GM23338 (cell line): ENCODE results near the gene CBX5. TPM values are rescaled to one million over a fixed set of nuclear protein-coding genes. Genes with fewer than 3 reads are reported as not detected.

Experiments used
- ATAC-seq: fragments of 200-7000 bp; cut with Tn5 transposase; 3 replicates; pipeline ENCODE4 v1.9.1; 2020
- DNase-seq: peaks from one replicate; pipeline ENCODE4 v3.0.0-alpha.2; 2015; ENCODE audit warnings: low spot score
- H2AFZ ChIP-seq: fragments of 200-600 bp; sonication (generic); 2 replicates; pipeline ENCODE4 v1.8.0; 2016; ENCODE audit warnings: antibody characterized with exemption, mild to moderate bottlenecking, moderate library complexity
- H3F3A ChIP-seq: fragments of 200-600 bp; sonication (generic); replicated peaks from 2 replicates; pipeline ENCODE4 v1.8.0; 2017; ENCODE audit warnings: antibody characterized with exemption, mixed run types, low read depth
- H3K27ac ChIP-seq: fragments of 200-600 bp; sonication (generic); 2 replicates; pipeline ENCODE4 v1.6.1; 2016; ENCODE audit warnings: low read depth
- H3K27me3 ChIP-seq: fragments of 200-600 bp; sonication (generic); 2 replicates; pipeline ENCODE4 v1.8.0; 2016; ENCODE audit warnings: mild to moderate bottlenecking, mixed run types, moderate library complexity; ENCODE audit not compliant: insufficient read depth
- H3K36me3 ChIP-seq: fragments of 200-600 bp; sonication (generic); 2 replicates; pipeline ENCODE4 v1.8.0; 2016; ENCODE audit warnings: mild to moderate bottlenecking; ENCODE audit not compliant: insufficient read depth
- H3K4me1 ChIP-seq: fragments of 200-600 bp; sonication (generic); 2 replicates; pipeline ENCODE4 v1.8.0; 2016; ENCODE audit warnings: mild to moderate bottlenecking, moderate library complexity; ENCODE audit not compliant: insufficient read depth
- H3K4me2 ChIP-seq: fragments of 200-600 bp; sonication (generic); 2 replicates; pipeline ENCODE4 v1.7.1; 2017; ENCODE audit warnings: mixed run types
- H3K4me3 ChIP-seq: fragments of 200-600 bp; sonication (generic); 2 replicates; pipeline ENCODE4 v1.6.1; 2016; ENCODE audit warnings: mixed run types
- H3K79me2 ChIP-seq: fragments of 200-600 bp; sonication (generic); replicated peaks from 2 replicates; pipeline ENCODE4 v1.8.0; 2017; ENCODE audit warnings: mild to moderate bottlenecking; ENCODE audit not compliant: insufficient read depth
- H3K9me2 ChIP-seq: fragments of 200-600 bp; sonication (generic); 2 replicates; pipeline ENCODE4 v1.8.0; 2017; ENCODE audit not compliant: insufficient read depth
- H4K20me1 ChIP-seq: fragments of 200-600 bp; sonication (generic); replicated peaks from 2 replicates; pipeline ENCODE4 v1.8.0; 2017; ENCODE audit warnings: mild to moderate bottlenecking; ENCODE audit not compliant: insufficient read depth
- H3K27ac Mint-ChIP-seq: 2 replicates; pipeline ENCODE4 v1.8.0; 2020; ENCODE audit warnings: inconsistent platforms, mild to moderate bottlenecking, moderate library complexity, mixed read lengths
- H3K27me3 Mint-ChIP-seq: 3 replicates; pipeline ENCODE4 v1.8.0; 2022; ENCODE audit warnings: low read depth, mild to moderate bottlenecking, moderate library complexity, mixed read lengths, inconsistent platforms; ENCODE audit not compliant: insufficient read depth, poor library complexity
- H3K36me3 Mint-ChIP-seq: 3 replicates; pipeline ENCODE4 v1.8.0; 2021; ENCODE audit warnings: low read depth, mild to moderate bottlenecking, inconsistent platforms, moderate library complexity, mixed read lengths
- H3K4me1 Mint-ChIP-seq: 3 replicates; pipeline ENCODE4 v1.8.0; 2020; ENCODE audit warnings: mild to moderate bottlenecking, inconsistent platforms, mixed read lengths
- H3K4me3 Mint-ChIP-seq: 3 replicates; pipeline ENCODE4 v1.8.0; 2021; ENCODE audit warnings: moderate library complexity, mild to moderate bottlenecking, inconsistent platforms, mixed read lengths
- H3K9me3 Mint-ChIP-seq: 3 replicates; pipeline ENCODE4 v1.8.0; 2020; ENCODE audit warnings: moderate library complexity, mild to moderate bottlenecking, inconsistent platforms, mixed read lengths
- CREB1 ChIP-seq: fragments of 250-450 bp; sonication (Bioruptor Pico); IDR thresholded peaks from 2 replicates; pipeline ENCODE4 v1.5.0; 2020; ENCODE audit warnings: low read depth, mild to moderate bottlenecking, moderate library complexity
- EZH2 ChIP-seq: fragments of 200-600 bp; sonication (generic); IDR thresholded peaks from one replicate; pipeline ENCODE4 v1.8.0; 2017; ENCODE audit warnings: antibody characterized with exemption, mild to moderate bottlenecking, low read depth; ENCODE audit not compliant: unreplicated experiment
- EZH2phosphoT487 ChIP-seq: fragments of 200-600 bp; sonication (generic); IDR thresholded peaks from one replicate; pipeline ENCODE4 v1.8.1; 2018; ENCODE audit warnings: antibody characterized with exemption; ENCODE audit not compliant: unreplicated experiment
- JUNB ChIP-seq: IDR thresholded peaks from one replicate; pipeline ENCODE4 v1.6.1; 2016; ENCODE audit warnings: antibody characterized with exemption; ENCODE audit not compliant: unreplicated experiment
- NANOG ChIP-seq: IDR thresholded peaks from 2 replicates; pipeline ENCODE4 v1.6.1; 2016; ENCODE audit warnings: antibody characterized with exemption, borderline replicate concordance
- POLR2AphosphoS5 ChIP-seq: IDR thresholded peaks from 2 replicates; pipeline ENCODE4 v1.6.1; 2016; ENCODE audit warnings: antibody characterized with exemption, low read depth
- STAT1 ChIP-seq: IDR thresholded peaks from one replicate; pipeline ENCODE4 v1.6.1; 2016; ENCODE audit warnings: antibody characterized with exemption; ENCODE audit not compliant: unreplicated experiment
- ZNF114 ChIP-seq: fragments of 250-450 bp; sonication (Bioruptor Pico); IDR thresholded peaks from 2 replicates; pipeline ENCODE4 v1.5.0; 2020; ENCODE audit warnings: mild to moderate bottlenecking, moderate library complexity
- ZNF331 ChIP-seq: fragments of 250-450 bp; sonication (Bioruptor Pico); IDR thresholded peaks from 2 replicates; pipeline ENCODE4 v1.5.0; 2020; ENCODE audit warnings: low read depth, mild to moderate bottlenecking, moderate library complexity
- polyA plus RNA-seq: library from polyadenylated mRNA; unstranded; fragments of >200 nt; fragmentation: Nextera tagmentation; extraction: Ambion mirVana; gene quantifications from 2 replicates; pipeline ENCODE4 v1.2.1, GENCODE V29; 2016
- total RNA-seq: library from RNA; depleted of rRNA; stranded (reverse); fragments of >200 nt; shearing (Covaris generic); gene quantifications from 2 replicates; pipeline ENCODE4 v1.2.3, GENCODE V29; 2014
- TF ChIP-seq, protein P1 (sequence below): fragments of 250-450 bp; sonication (Bioruptor Pico); IDR thresholded peaks from 2 replicates; pipeline ENCODE4 v1.5.0; 2020; ENCODE audit warnings: mild to moderate bottlenecking, moderate library complexity
- TF ChIP-seq, protein P2 (sequence below): IDR thresholded peaks from one replicate; pipeline ENCODE4 v1.6.1; 2018; ENCODE audit warnings: antibody characterized with exemption; ENCODE audit not compliant: unreplicated experiment
- TF ChIP-seq, protein P3 (sequence below): IDR thresholded peaks from 2 replicates; pipeline ENCODE4 v1.6.1; 2016; ENCODE audit warnings: antibody characterized with exemption
- TF ChIP-seq, protein P4 (sequence below), 2 experiments: fragments of 200-600 bp in 1 of 2; sonication (generic) in 1 of 2; conservative IDR thresholded peaks; 2 replicates each; pipeline versions ENCODE4 v1.5.1 to v1.6.1; 2016 to 2017; ENCODE audit warnings: antibody characterized with exemption in 2 of 2, low read depth in 2 of 2, mild to moderate bottlenecking in 2 of 2, moderate library complexity in 1 of 2

The CBX5 gene
- total and polyA plus RNA-seq, 2 experiments from 2014 or later = 152 to 212 TPM

DNA sequence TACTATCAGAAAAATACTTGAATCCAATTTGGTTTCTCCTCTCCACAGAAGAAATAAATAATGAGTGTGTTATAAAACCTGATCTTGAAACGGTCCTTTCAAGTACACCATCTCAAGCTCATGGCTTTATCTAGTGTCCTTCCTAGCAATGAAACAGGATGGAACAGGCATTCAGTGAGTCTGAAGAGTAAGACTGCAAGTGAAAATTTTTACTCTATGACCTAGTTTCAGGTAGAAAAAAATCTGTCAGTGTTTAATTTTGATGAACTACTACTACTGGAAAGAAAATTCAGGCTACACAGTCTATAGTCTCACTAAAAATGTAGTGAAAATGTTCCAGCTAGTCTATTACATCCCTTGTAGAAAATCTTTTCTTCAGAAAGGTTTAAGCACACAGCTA, 7.7 kb downstream of the CBX5 start:
- DNase-seq = no peak
- ATAC-seq = no peak
- Histone ChIP-seq H3F3A (no peaks in the 10 kb centered on the region), H3K4me2 (no peak overlapping the region), H2AFZ (no peak overlapping the region), H3K4me1 (0 out of 2 replicates have a peak, but pooled peaks cover 8% of the 10 kb centered on the region), H3K4me3 (no peak overlapping the region), H3K27ac (no peak overlapping the region), H3K27me3 (no peaks in the 10 kb centered on the region), H3K9me2 (no peaks in the 10 kb centered on the region), H4K20me1 (peaks cover 22% of the 10 kb centered on the region), H3K79me2 (peaks cover 45% of the 10 kb centered on the region), H3K36me3 (peaks cover 11% of the 10 kb centered on the region; the same call in 1 of the 2 replicates)
- Mint-ChIP-seq H3K27ac (no peak overlapping the region), H3K36me3 (peaks cover 21% of the 10 kb centered on the region), H3K4me1 (peaks cover 11% of the 10 kb centered on the region; the same call in 2 of the 3 replicates), H3K9me3 (no peaks in the 10 kb centered on the region), H3K4me3 (no peak overlapping the region), H3K27me3 (peaks cover 8% of the 10 kb centered on the region)
- TF ChIP-seq CREB1 = no peak
- no peak for TF ChIP-seq JUNB
- TF ChIP-seq ZNF114 (CRISPR knock-in tag) = no peak
- no peak for TF ChIP-seq STAT1
- no peak for TF ChIP-seq NANOG
- TF ChIP-seq, protein P1, sequence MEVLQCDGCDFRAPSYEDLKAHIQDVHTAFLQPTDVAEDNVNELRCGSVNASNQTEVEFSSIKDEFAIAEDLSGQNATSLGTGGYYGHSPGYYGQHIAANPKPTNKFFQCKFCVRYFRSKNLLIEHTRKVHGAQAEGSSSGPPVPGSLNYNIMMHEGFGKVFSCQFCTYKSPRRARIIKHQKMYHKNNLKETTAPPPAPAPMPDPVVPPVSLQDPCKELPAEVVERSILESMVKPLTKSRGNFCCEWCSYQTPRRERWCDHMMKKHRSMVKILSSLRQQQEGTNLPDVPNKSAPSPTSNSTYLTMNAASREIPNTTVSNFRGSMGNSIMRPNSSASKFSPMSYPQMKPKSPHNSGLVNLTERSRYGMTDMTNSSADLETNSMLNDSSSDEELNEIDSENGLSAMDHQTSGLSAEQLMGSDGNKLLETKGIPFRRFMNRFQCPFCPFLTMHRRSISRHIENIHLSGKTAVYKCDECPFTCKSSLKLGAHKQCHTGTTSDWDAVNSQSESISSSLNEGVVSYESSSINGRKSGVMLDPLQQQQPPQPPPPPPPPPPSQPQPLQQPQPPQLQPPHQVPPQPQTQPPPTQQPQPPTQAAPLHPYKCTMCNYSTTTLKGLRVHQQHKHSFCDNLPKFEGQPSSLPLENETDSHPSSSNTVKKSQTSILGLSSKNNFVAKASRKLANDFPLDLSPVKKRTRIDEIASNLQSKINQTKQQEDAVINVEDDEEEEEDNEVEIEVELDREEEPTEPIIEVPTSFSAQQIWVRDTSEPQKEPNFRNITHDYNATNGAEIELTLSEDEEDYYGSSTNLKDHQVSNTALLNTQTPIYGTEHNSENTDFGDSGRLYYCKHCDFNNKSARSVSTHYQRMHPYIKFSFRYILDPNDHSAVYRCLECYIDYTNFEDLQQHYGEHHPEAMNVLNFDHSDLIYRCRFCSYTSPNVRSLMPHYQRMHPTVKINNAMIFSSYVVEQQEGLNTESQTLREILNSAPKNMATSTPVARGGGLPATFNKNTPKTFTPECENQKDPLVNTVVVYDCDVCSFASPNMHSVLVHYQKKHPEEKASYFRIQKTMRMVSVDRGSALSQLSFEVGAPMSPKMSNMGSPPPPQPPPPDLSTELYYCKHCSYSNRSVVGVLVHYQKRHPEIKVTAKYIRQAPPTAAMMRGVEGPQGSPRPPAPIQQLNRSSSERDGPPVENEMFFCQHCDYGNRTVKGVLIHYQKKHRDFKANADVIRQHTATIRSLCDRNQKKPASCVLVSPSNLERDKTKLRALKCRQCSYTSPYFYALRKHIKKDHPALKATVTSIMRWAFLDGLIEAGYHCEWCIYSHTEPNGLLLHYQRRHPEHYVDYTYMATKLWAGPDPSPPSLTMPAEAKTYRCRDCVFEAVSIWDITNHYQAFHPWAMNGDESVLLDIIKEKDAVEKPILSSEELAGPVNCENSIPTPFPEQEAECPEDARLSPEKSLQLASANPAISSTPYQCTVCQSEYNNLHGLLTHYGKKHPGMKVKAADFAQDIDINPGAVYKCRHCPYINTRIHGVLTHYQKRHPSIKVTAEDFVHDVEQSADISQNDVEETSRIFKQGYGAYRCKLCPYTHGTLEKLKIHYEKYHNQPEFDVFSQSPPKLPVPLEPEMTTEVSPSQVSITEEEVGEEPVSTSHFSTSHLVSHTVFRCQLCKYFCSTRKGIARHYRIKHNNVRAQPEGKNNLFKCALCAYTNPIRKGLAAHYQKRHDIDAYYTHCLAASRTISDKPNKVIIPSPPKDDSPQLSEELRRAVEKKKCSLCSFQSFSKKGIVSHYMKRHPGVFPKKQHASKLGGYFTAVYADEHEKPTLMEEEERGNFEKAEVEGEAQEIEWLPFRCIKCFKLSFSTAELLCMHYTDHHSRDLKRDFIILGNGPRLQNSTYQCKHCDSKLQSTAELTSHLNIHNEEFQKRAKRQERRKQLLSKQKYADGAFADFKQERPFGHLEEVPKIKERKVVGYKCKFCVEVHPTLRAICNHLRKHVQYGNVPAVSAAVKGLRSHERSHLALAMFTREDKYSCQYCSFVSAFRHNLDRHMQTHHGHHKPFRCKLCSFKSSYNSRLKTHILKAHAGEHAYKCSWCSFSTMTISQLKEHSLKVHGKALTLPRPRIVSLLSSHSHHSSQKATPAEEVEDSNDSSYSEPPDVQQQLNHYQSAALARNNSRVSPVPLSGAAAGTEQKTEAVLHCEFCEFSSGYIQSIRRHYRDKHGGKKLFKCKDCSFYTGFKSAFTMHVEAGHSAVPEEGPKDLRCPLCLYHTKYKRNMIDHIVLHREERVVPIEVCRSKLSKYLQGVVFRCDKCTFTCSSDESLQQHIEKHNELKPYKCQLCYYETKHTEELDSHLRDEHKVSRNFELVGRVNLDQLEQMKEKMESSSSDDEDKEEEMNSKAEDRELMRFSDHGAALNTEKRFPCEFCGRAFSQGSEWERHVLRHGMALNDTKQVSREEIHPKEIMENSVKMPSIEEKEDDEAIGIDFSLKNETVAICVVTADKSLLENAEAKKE (CRISPR knock-in tag) = no peak
- no peak for TF ChIP-seq EZH2phosphoT487
- TF ChIP-seq, protein P2, sequence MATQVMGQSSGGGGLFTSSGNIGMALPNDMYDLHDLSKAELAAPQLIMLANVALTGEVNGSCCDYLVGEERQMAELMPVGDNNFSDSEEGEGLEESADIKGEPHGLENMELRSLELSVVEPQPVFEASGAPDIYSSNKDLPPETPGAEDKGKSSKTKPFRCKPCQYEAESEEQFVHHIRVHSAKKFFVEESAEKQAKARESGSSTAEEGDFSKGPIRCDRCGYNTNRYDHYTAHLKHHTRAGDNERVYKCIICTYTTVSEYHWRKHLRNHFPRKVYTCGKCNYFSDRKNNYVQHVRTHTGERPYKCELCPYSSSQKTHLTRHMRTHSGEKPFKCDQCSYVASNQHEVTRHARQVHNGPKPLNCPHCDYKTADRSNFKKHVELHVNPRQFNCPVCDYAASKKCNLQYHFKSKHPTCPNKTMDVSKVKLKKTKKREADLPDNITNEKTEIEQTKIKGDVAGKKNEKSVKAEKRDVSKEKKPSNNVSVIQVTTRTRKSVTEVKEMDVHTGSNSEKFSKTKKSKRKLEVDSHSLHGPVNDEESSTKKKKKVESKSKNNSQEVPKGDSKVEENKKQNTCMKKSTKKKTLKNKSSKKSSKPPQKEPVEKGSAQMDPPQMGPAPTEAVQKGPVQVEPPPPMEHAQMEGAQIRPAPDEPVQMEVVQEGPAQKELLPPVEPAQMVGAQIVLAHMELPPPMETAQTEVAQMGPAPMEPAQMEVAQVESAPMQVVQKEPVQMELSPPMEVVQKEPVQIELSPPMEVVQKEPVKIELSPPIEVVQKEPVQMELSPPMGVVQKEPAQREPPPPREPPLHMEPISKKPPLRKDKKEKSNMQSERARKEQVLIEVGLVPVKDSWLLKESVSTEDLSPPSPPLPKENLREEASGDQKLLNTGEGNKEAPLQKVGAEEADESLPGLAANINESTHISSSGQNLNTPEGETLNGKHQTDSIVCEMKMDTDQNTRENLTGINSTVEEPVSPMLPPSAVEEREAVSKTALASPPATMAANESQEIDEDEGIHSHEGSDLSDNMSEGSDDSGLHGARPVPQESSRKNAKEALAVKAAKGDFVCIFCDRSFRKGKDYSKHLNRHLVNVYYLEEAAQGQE = no peak
- TF ChIP-seq, protein P3, sequence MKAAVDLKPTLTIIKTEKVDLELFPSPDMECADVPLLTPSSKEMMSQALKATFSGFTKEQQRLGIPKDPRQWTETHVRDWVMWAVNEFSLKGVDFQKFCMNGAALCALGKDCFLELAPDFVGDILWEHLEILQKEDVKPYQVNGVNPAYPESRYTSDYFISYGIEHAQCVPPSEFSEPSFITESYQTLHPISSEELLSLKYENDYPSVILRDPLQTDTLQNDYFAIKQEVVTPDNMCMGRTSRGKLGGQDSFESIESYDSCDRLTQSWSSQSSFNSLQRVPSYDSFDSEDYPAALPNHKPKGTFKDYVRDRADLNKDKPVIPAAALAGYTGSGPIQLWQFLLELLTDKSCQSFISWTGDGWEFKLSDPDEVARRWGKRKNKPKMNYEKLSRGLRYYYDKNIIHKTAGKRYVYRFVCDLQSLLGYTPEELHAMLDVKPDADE = no peak
- TF ChIP-seq EZH2 = no peak
- no peak for TF ChIP-seq POLR2AphosphoS5
- TF ChIP-seq ZNF331 (CRISPR knock-in tag) = no peak
- TF ChIP-seq, protein P4, sequence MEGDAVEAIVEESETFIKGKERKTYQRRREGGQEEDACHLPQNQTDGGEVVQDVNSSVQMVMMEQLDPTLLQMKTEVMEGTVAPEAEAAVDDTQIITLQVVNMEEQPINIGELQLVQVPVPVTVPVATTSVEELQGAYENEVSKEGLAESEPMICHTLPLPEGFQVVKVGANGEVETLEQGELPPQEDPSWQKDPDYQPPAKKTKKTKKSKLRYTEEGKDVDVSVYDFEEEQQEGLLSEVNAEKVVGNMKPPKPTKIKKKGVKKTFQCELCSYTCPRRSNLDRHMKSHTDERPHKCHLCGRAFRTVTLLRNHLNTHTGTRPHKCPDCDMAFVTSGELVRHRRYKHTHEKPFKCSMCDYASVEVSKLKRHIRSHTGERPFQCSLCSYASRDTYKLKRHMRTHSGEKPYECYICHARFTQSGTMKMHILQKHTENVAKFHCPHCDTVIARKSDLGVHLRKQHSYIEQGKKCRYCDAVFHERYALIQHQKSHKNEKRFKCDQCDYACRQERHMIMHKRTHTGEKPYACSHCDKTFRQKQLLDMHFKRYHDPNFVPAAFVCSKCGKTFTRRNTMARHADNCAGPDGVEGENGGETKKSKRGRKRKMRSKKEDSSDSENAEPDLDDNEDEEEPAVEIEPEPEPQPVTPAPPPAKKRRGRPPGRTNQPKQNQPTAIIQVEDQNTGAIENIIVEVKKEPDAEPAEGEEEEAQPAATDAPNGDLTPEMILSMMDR (conservative IDR thresholded peaks at IDR 0.05; ENCODE audit: low read depth in 2 of 2) = no peak
